H1 (cell line): ENCODE measurements around the gene UPK2. TPM values are rescaled to one million over a fixed set of nuclear protein-coding genes. Genes with fewer than 3 reads are reported as not detected.

ENCODE experiments used
- CTCF ChIA-PET: fragments of 300-600 bp; sonication (Branson Sonifier 250); formaldehyde crosslinking; loops from one replicate; lab custom pipeline; 2021; ENCODE audit not compliant: partially characterized antibody; lab: Charles Lee
- POLR2A ChIA-PET: fragments of 300-600 bp; sonication (Branson Sonifier 250); formaldehyde crosslinking; loops from one replicate; lab custom pipeline; 2021; ENCODE audit warnings: inconsistent platforms; ENCODE audit not compliant: partially characterized antibody; lab: Charles Lee
- DNase-seq, 2 experiments: peaks; one replicate each; pipeline versions ENCODE4 v3.0.0 to v3.0.0-alpha.2; 2010 to 2022; ENCODE audit warnings: low spot score in 2 of 2, low read depth in 1 of 2, mixed read lengths in 1 of 2
- FAIRE-seq: peaks from 2 replicates; lab custom pipeline; 2011; peaks lifted over from hg19 to GRCh38; lab: Jason Lieb, UNC
- H2AFZ ChIP-seq: 2 replicates; pipeline ENCODE4 v1.8.1; 2012; ENCODE audit warnings: low read length, inconsistent platforms
- H2AK5ac ChIP-seq: 2 replicates; pipeline ENCODE4 v1.6.1; 2013; ENCODE audit warnings: low read depth, low read length
- H2BK120ac ChIP-seq: replicated peaks from 2 replicates; pipeline ENCODE3; 2013; ENCODE audit warnings: low read depth, low read length, inconsistent platforms
- H2BK12ac ChIP-seq: 2 replicates; pipeline ENCODE4 v1.6.1; 2013; ENCODE audit warnings: low read depth, low read length
- H2BK15ac ChIP-seq: 2 replicates; pipeline ENCODE4 v1.6.1; 2013; ENCODE audit warnings: low read length
- H2BK20ac ChIP-seq: 2 replicates; pipeline ENCODE4 v1.6.1; 2013; ENCODE audit warnings: low read length
- H2BK5ac ChIP-seq: 2 replicates; pipeline ENCODE4 v1.6.1; 2013; ENCODE audit warnings: low read depth, low read length
- H3K14ac ChIP-seq: 2 replicates; pipeline ENCODE4 v1.6.1; 2013; ENCODE audit warnings: inconsistent platforms; ENCODE audit not compliant: insufficient read length
- H3K18ac ChIP-seq: 2 replicates; pipeline ENCODE4 v1.6.1; 2013; ENCODE audit warnings: low read length; ENCODE audit errors: extremely low read depth
- H3K23ac ChIP-seq: 2 replicates; pipeline ENCODE4 v1.6.1; 2013; ENCODE audit warnings: inconsistent platforms; ENCODE audit not compliant: insufficient read length
- H3K23me2 ChIP-seq: 2 replicates; pipeline ENCODE4 v1.6.1; 2013; ENCODE audit warnings: low read depth, low read length
- H3K27ac ChIP-seq: 2 replicates; pipeline ENCODE4 v1.6.1; 2011; ENCODE audit warnings: low read depth, low read length, inconsistent platforms
- H3K27me3 ChIP-seq, 4 experiments: replicated peaks in 1 of 4; 1 replicate in 1 of 4; 2 replicates in 3 of 4; pipeline versions ENCODE4 v1.6.1 to v1.8.1; 2011 to 2013; ENCODE audit warnings: low read length in 3 of 4, mild to moderate bottlenecking in 3 of 4, inconsistent platforms in 2 of 4, mixed read lengths in 2 of 4, moderate library complexity in 1 of 4; ENCODE audit not compliant: control insufficient read depth in 3 of 4, insufficient read depth in 3 of 4; ENCODE audit errors: extremely low read depth in 1 of 4
- H3K36me3 ChIP-seq, 4 experiments: 2 replicates each; pipeline versions ENCODE4 v1.6.1 to v1.8.1; 2011 to 2013; ENCODE audit warnings: mild to moderate bottlenecking in 4 of 4, low read length in 3 of 4, moderate library complexity in 2 of 4, control low read depth in 1 of 4, inconsistent platforms in 1 of 4; ENCODE audit not compliant: insufficient read depth in 4 of 4, control insufficient read depth in 2 of 4
- H3K4ac ChIP-seq: replicated peaks from 2 replicates; pipeline ENCODE3; 2013; ENCODE audit warnings: low read length, low read depth, mixed read lengths, inconsistent platforms; ENCODE audit not compliant: insufficient read length
- H3K4me1 ChIP-seq, 4 experiments: replicated peaks in 1 of 4; 1 replicate in 1 of 4; 2 replicates in 3 of 4; pipeline versions ENCODE4 v1.6.1 to v1.8.1; 2011 to 2013; ENCODE audit warnings: low read length in 3 of 4, inconsistent platforms in 2 of 4, mixed read lengths in 1 of 4; ENCODE audit not compliant: insufficient read depth in 4 of 4, control insufficient read depth in 3 of 4
- H3K4me2 ChIP-seq, 2 experiments: 2 replicates each; pipeline versions ENCODE4 v1.6.1 to v1.8.1; 2011 to 2013; ENCODE audit warnings: low read depth in 2 of 2, low read length in 2 of 2, control low read depth in 1 of 2, inconsistent platforms in 1 of 2, mild to moderate bottlenecking in 1 of 2; ENCODE audit not compliant: insufficient read depth in 1 of 2
- H3K4me3 ChIP-seq, 4 experiments: fragments of 200-600, 300-600 bp in 1 of 4; sonication (generic), shearing (Covaris generic), sonication (Bioruptor Twin) in 1 of 4; 2 replicates each; pipeline versions ENCODE4 v1.5.1 to v1.8.1; 2011 to 2016; ENCODE audit warnings: low read length in 4 of 4, low read depth in 3 of 4, control low read depth in 2 of 4, inconsistent platforms in 2 of 4, mild to moderate bottlenecking in 2 of 4, mixed read lengths in 1 of 4, moderate library complexity in 1 of 4; ENCODE audit not compliant: insufficient read depth in 2 of 4; ENCODE audit errors: extremely low read depth in 1 of 4
- H3K56ac ChIP-seq: replicated peaks from 2 replicates; pipeline ENCODE3; 2013; ENCODE audit warnings: low read depth, mild to moderate bottlenecking, mixed read lengths, low read length, inconsistent platforms; ENCODE audit not compliant: insufficient read length
- H3K79me1 ChIP-seq: 2 replicates; pipeline ENCODE4 v1.6.1; 2013; ENCODE audit warnings: low read depth, low read length, control low read depth
- H3K79me2 ChIP-seq, 2 experiments: 2 replicates each; pipeline versions ENCODE4 v1.6.1 to v1.8.1; 2012 to 2013; ENCODE audit warnings: low read length in 2 of 2, mild to moderate bottlenecking in 2 of 2, inconsistent platforms in 1 of 2; ENCODE audit not compliant: insufficient read depth in 2 of 2, control insufficient read depth in 1 of 2
- H3K9ac ChIP-seq, 4 experiments: replicated peaks in 1 of 4; 1 replicate in 1 of 4; 2 replicates in 3 of 4; pipeline versions ENCODE4 v1.6.1 to v1.8.1; 2011 to 2013; ENCODE audit warnings: low read depth in 3 of 4, low read length in 3 of 4, control low read depth in 2 of 4, mild to moderate bottlenecking in 2 of 4, moderate library complexity in 2 of 4, inconsistent platforms in 1 of 4; ENCODE audit errors: extremely low read depth in 1 of 4
- H3K9me3 ChIP-seq, 2 experiments: 2 replicates each; pipeline versions ENCODE4 v1.6.1 to v1.8.1; 2012 to 2013; ENCODE audit warnings: mild to moderate bottlenecking in 2 of 2, moderate library complexity in 2 of 2, control low read depth in 1 of 2, inconsistent platforms in 1 of 2, low read depth in 1 of 2, low read length in 1 of 2, mixed read lengths in 1 of 2; ENCODE audit not compliant: insufficient read depth in 2 of 2
- H4K20me1 ChIP-seq, 2 experiments: replicated peaks in 1 of 2; 2 replicates each; pipeline versions ENCODE3 to v1.8.1; 2011 to 2013; ENCODE audit warnings: inconsistent platforms in 2 of 2, low read length in 2 of 2, mild to moderate bottlenecking in 1 of 2; ENCODE audit not compliant: insufficient read depth in 2 of 2, control insufficient read depth in 1 of 2
- H4K5ac ChIP-seq: 2 replicates; pipeline ENCODE4 v1.6.1; 2013; ENCODE audit warnings: low read length, low read depth, mixed read lengths, inconsistent platforms; ENCODE audit not compliant: insufficient read length
- H4K8ac ChIP-seq: 2 replicates; pipeline ENCODE4 v1.8.0; 2013; ENCODE audit warnings: mild to moderate bottlenecking, moderate library complexity, low read length, inconsistent platforms; ENCODE audit not compliant: insufficient read depth; ENCODE audit errors: extremely low read depth
- H4K91ac ChIP-seq: replicated peaks from 2 replicates; pipeline ENCODE3; 2013; ENCODE audit warnings: low read length, mixed read lengths, inconsistent platforms; ENCODE audit not compliant: insufficient read length
- KDM4A ChIP-seq: IDR thresholded peaks from one replicate; pipeline ENCODE4 v1.7.1; 2012; ENCODE audit warnings: low read depth, mild to moderate bottlenecking, moderate library complexity, low read length, inconsistent platforms; ENCODE audit not compliant: severe bottlenecking
- MAX ChIP-seq: IDR thresholded peaks from 2 replicates; pipeline ENCODE4 v1.6.1; 2012; ENCODE audit warnings: inconsistent platforms
- POLR2A ChIP-seq, 2 experiments: IDR thresholded peaks; 1 replicate in 1 of 2; 2 replicates in 1 of 2; pipeline ENCODE4 v1.6.1; 2011; ENCODE audit warnings: low read depth in 2 of 2, low read length in 2 of 2, mild to moderate bottlenecking in 2 of 2; ENCODE audit errors: control extremely low read depth in 1 of 2
- POLR2AphosphoS5 ChIP-seq: IDR thresholded peaks from 2 replicates; pipeline ENCODE4 v1.6.1; 2011; ENCODE audit warnings: low read depth, low read length
- WGBS, 2 experiments: shearing (Covaris generic) in 1 of 2; methylation state at CpG; one replicate each; pipeline versions ENCODE4 v1.1.6 to v1.1.7; 2013 to 2015; ENCODE audit warnings: low lambda C conversion rate in 2 of 2, mixed read lengths in 2 of 2, inconsistent platforms in 1 of 2, low coverage in 1 of 2, missing lambda C conversion rate in 1 of 2; ENCODE audit not compliant: insufficient replicate concordance in 2 of 2, insufficient coverage in 1 of 2, insufficient read length in 1 of 2; ENCODE audit errors: extremely low coverage in 1 of 2, missing lambda C conversion rate in 1 of 2; 5-methylcytosine and 5-hydroxymethylcytosine counted together
- polyA plus RNA-seq, 7 experiments: library from polyadenylated mRNA; depleted of rRNA in 3 of 7; stranded (reverse) in 5 of 7; unstranded in 2 of 7; fragments of >200 nt in 5 of 7; fragments of 200-250 nt in 2 of 7; gene quantifications; 1 replicate in 5 of 7; 2 replicates in 1 of 7; 4 replicates in 1 of 7; pipeline versions ENCODE4 v1.2.1 to v1.2.3, GENCODE V29; 2011 to 2013; ENCODE audit warnings: missing spikeins in 2 of 7, mixed read lengths in 2 of 7
- total RNA-seq: library from RNA; stranded (reverse); fragmentation: NEBNext Ultra II Directional; extraction: Animal tissue kit (Norgen Biotek cat#: 25700); gene quantifications from 2 replicates; pipeline ENCODE4 v1.2.1, GENCODE V29; 2021

Gene UPK2
- total and polyA plus RNA-seq, 2 of the 8 experiments (the other 6 are each of a cell fraction or from before 2014, with no cell fraction given) = 0.76 TPM; not detected in 1

GRCh38 chr11:118909619-118910308 lies 46.3 kb upstream of the UPK2 start:
- Histone ChIP-seq H3K79me2 (peaks cover 4 to 68% of the 10 kb centered on the region in 2 experiments), H3K9ac (peak overlapping the region in 3 of 4 experiments; percentile 57 to 60 (median 58); a peak in 6 of 7 replicates), H2BK12ac (peak overlapping the region; percentile 100), H3K23ac (no peak overlapping the region), H4K8ac (peak overlapping the region; percentile 80), H2AFZ (no peak overlapping the region), H3K36me3 (peaks cover 4 to 15% (median 12%) of the 10 kb centered on the region in 4 experiments; a peak in 7 of 8 replicates), H4K5ac (peak overlapping the region; percentile 85), H3K9me3 (no peaks in the 10 kb centered on the region), H2BK15ac (peak overlapping the region; percentile 98), H3K4ac (peak overlapping the region; percentile 100), H3K18ac (peak overlapping the region; percentile 98), H3K27me3 (no peaks in the 10 kb centered on the region), H2BK120ac (peak overlapping the region; percentile 94), H2BK20ac (peak overlapping the region; percentile 98; the same call in 1 of the 2 replicates), H3K27ac (peak overlapping the region; percentile 71), H3K4me2 (peak overlapping the region; percentile 86 to 92), H2BK5ac (peak overlapping the region; percentile 100), H4K20me1 (peaks cover 2 to 14% of the 10 kb centered on the region in 2 experiments), H3K23me2 (peaks cover 19% of the 10 kb centered on the region), H2AK5ac (peak overlapping the region; percentile 5), H3K14ac (no peak overlapping the region), H3K4me1 (peaks cover 9 to 62% (median 53%) of the 10 kb centered on the region in 4 experiments), H3K56ac (peak overlapping the region; percentile 71), H3K79me1 (peaks cover 7% of the 10 kb centered on the region; the same call in 1 of the 2 replicates), H4K91ac (peak overlapping the region; percentile 100), H3K4me3 (peak overlapping the region; percentile 44 to 61 (median 51))
- CTCF ChIA-PET = interaction anchor here (0.5 to 3.6 kb wide), 12 partner anchors 14 to 220 kb away, joined by 3 to 23 read pairs (median 4); partner anchors contain the start of genes DDX6 and UPK2
- POLR2A ChIA-PET = interaction anchor here (0.7 to 10.7 kb wide), 7 partner anchors 14 to 119 kb away, joined by 3 to 101 read pairs (median 6); partner anchors contain the start of genes CENATAC and DDX6
- DNase-seq (peak in 1 of 2 experiments; percentile 73), FAIRE-seq (no peak)
- 0 out of 2 replicates have a peak, but pooled peaks have one; percentile 2 for TF ChIP-seq POLR2AphosphoS5
- TF ChIP-seq POLR2A (IDR thresholded peaks at IDR 0.05; ENCODE audit: control extremely low read depth in 1 of 2, low read depth in 2 of 2, low read length in 2 of 2) = peak in 1 of 2 experiments; percentile 45; a peak in 1 of 3 replicates
- TF ChIP-seq MAX = no peak
- TF ChIP-seq KDM4A = peak; percentile 9
- 22% methylated on average over 8 of the region's 21 CpGs; no CpG with 5 or more reads in 1 of the 2 experiments for WGBS, 2 experiments
